Posterior cingulate gyrus (tissue), 11 donors: Measurements from ENCODE around the gene TTLL11.

Source experiments
- DNase-seq, 10 donors: peaks; one replicate each; pipeline versions ENCODE4 v3.0.0 to v3.0.0-alpha.2; 2020 to 2021; ENCODE audit warnings: mixed read lengths in 3 of 10
- intact Hi-C: fragments of 100-400 bp; cut with DNase I; formaldehyde crosslinking; loops from one replicate; pipeline ENCODE4 v1.15.1; 2023

Gene TTLL11

GRCh38 chr9:121785673-121786542 lies 307.2 kb downstream of the TTLL11 start:
- intact Hi-C loops, result no loop called here
- peak in 2 of 10 donors; percentile 48 to 72 for DNase-seq

GRCh38 chr9:121784731-121785411 lies 308.2 kb downstream of the TTLL11 start:
- peak in 2 of 10 donors; percentile 69 to 77 for DNase-seq
- intact Hi-C loops, result no loop called here

GRCh38 chr9:121783521-121784507 lies 309.3 kb downstream of the TTLL11 start:
- peak in 7 of 10 donors; percentile 36 to 91 (median 51) for DNase-seq
- intact Hi-C loops, result no loop called here

GRCh38 chr9:121783111-121783510 lies 310.0 kb downstream of the TTLL11 start:
- intact Hi-C loops, result no loop called here

GRCh38 chr9:121782514-121783110 lies 310.5 kb downstream of the TTLL11 start:
- peak in 2 of 10 donors; percentile 49 to 66 for DNase-seq
- intact Hi-C loops, result no loop called here

More at GRCh38 chr9:121783111-121783510, 310.0 kb downstream of the TTLL11 start:
- DNase-seq, result peak in 4 of 10 donors; percentile 12 to 85 (median 74)

- intact Hi-C loops, result no loop called here
- peak in 3 of 10 donors; percentile 62 to 73 (median 73) for DNase-seq
These were observed 311.2 kb downstream of the TTLL11 start for GRCh38 chr9:121781701-121782464.

GRCh38 chr9:121781145-121781548 lies 312.0 kb downstream of the TTLL11 start:
- peak in 1 of 10 donors; percentile 59 for DNase-seq
- intact Hi-C loops, result no loop called here

- DNase-seq, result peak in 3 of 10 donors; percentile 60 to 67 (median 61)
- intact Hi-C loops, result no loop called here
These were observed 312.7 kb downstream of the TTLL11 start for GRCh38 chr9:121780177-121781040.

- intact Hi-C loops, result no loop called here
- DNase-seq, result peak in 4 of 10 donors; percentile 10 to 69 (median 46)
These were observed 313.6 kb downstream of the TTLL11 start for GRCh38 chr9:121779381-121780117.

GRCh38 chr9:121778252-121779225 lies 314.6 kb downstream of the TTLL11 start:
- no peak for DNase-seq
- intact Hi-C loops, result no loop called here

GRCh38 chr9:121776739-121777637 lies 316.1 kb downstream of the TTLL11 start:
- intact Hi-C loops, result no loop called here
- peak in 2 of 10 donors; percentile 7 to 11 for DNase-seq

GRCh38 chr9:121776001-121776738 lies 316.9 kb downstream of the TTLL11 start:
- peak in 5 of 10 donors; percentile 6 to 70 (median 50) for DNase-seq
- intact Hi-C loops, result no loop called here

GRCh38 chr9:121774715-121775613 lies 318.1 kb downstream of the TTLL11 start:
- intact Hi-C loops, result no loop called here
- DNase-seq, result peak in 7 of 10 donors; percentile 27 to 87 (median 38)
